ENCODE measurements around the gene PPFIBP1. TPM values are rescaled to one million over a fixed set of nuclear protein-coding genes. Genes with fewer than 3 reads are reported as not detected.

The PPFIBP1 gene
- total and polyA plus RNA-seq, 9 of the 15 experiments (the other 6 are each of a cell fraction or from before 2014, with no cell fraction given) = 0.46 to 3.5 (median 1.8) TPM

GRCh38 chr12:27555925-27556778 is 32.1 kb downstream of the PPFIBP1 start:
- FAIRE-seq (no peak), DNase-seq (ENCODE audit: extremely low read depth in 1 of 4, low spot score in 3 of 4) (no peak), ATAC-seq (no peak)
- BruUV-seq (replicated peaks) = no TSS peak
- intact Hi-C loops (cut with micrococcal nuclease) (no loop called here), in situ Hi-C loops (cut with MboI) (no loop called here)
- H3K27me3 ChIP-seq (ENCODE audit: control insufficient read depth in 2 of 2, insufficient read depth in 2 of 2, low read length in 2 of 2) = peaks cover 15 to 21% of the 10 kb centered on the region in 2 experiments
- H3K4me3 ChIP-seq = no peak overlapping the region
- H2AFZ ChIP-seq (ENCODE audit: low read depth, low read length) = no peak overlapping the region
- CTCF ChIA-PET (ENCODE audit: low intra/inter-chr PET ratio) = no interaction called here
- no peaks in the 10 kb centered on the region for H3K36me3 ChIP-seq (ENCODE audit: control insufficient read depth, insufficient read depth, low read length)
- H3K4me1 ChIP-seq (replicated peaks in 1 of 2; ENCODE audit: control insufficient read depth in 2 of 2, insufficient read depth in 2 of 2, low read length in 2 of 2) = no peaks in the 10 kb centered on the region
- H4K20me1 ChIP-seq (replicated peaks; ENCODE audit: control insufficient read depth, insufficient read depth, low read length) = no peaks in the 10 kb centered on the region
- no peaks in the 10 kb centered on the region for H3K79me2 ChIP-seq (ENCODE audit: control insufficient read depth, insufficient read depth, low read length)
- WGBS (ENCODE audit: insufficient coverage, low coverage, missing lambda C conversion rate) = 5% methylated on average over 6 of the region's 6 CpGs
- no peak overlapping the region for H3K4me2 ChIP-seq (ENCODE audit: insufficient read depth, low read length)
- H3K9ac ChIP-seq (ENCODE audit: insufficient read depth in 1 of 2, low read depth in 2 of 2, low read length in 2 of 2) = no peak overlapping the region
- H3K27ac ChIP-seq (ENCODE audit: extremely low read depth, low read depth, low read length) = no peak overlapping the region
- no peaks in the 10 kb centered on the region for H3K9me1 ChIP-seq (ENCODE audit: control insufficient read depth, insufficient read depth, low read length)
- no peaks in the 10 kb centered on the region for H3K9me3 ChIP-seq (replicated peaks; ENCODE audit: control insufficient read depth, insufficient read depth, low read depth, low read length)
- POLR2A ChIA-PET = interaction anchor here (1.1 to 1.6 kb wide), 2 partner anchors 10 to 34 kb away, joined by 3 to 4 read pairs; no protein-coding TSS in a partner anchor
- no peak for TF ChIP-seq SMAD4 (CRISPR knock-in tag; conservative IDR thresholded peaks at IDR 0.05)
- no peak for TF ChIP-seq MEIS2 (IDR thresholded peaks at IDR 0.05; ENCODE audit: partially characterized antibody)
- no peak for TF ChIP-seq FOXK1 (CRISPR knock-in tag; IDR thresholded peaks at IDR 0.05; ENCODE audit: borderline replicate concordance)
- TF ChIP-seq CLOCK (CRISPR knock-in tag; IDR thresholded peaks at IDR 0.05; ENCODE audit: borderline replicate concordance) = no peak
- TF ChIP-seq ZKSCAN3 (CRISPR knock-in tag; IDR thresholded peaks at IDR 0.05) = no peak
- TF ChIP-seq PTTG1 (tag; IDR thresholded peaks at IDR 0.05; ENCODE audit: low read depth) = no peak
- no peak for TF ChIP-seq SMC3 (conservative IDR thresholded peaks at IDR 0.05; ENCODE audit: insufficient read depth, low read depth, low read length)
- no peak for TF ChIP-seq SP2 (IDR thresholded peaks at IDR 0.05; ENCODE audit: extremely low read depth, low read depth, low read length, poor library complexity, severe bottlenecking)
- TF ChIP-seq KLF6 (CRISPR knock-in tag; IDR thresholded peaks at IDR 0.05; ENCODE audit: borderline replicate concordance) = no peak
- TF ChIP-seq ZNF224 (CRISPR knock-in tag; IDR thresholded peaks at IDR 0.05) = no peak
- TF ChIP-seq GMEB1 (CRISPR knock-in tag; IDR thresholded peaks at IDR 0.05) = no peak
- no peak for TF ChIP-seq TFAM (CRISPR knock-in tag; conservative IDR thresholded peaks at IDR 0.05)
- no peak for TF ChIP-seq CHAMP1 (IDR thresholded peaks at IDR 0.05)
- no peak for TF ChIP-seq NFXL1 (CRISPR knock-in tag; IDR thresholded peaks at IDR 0.05)
- no peak for TF ChIP-seq SNIP1 (IDR thresholded peaks at IDR 0.05; ENCODE audit: low read depth)

Data from K562 (cell line).